ENCODE results near the gene GET4. TPM values are rescaled to one million over a fixed set of nuclear protein-coding genes. Genes with fewer than 3 reads are reported as not detected.

Gene GET4
- total and polyA plus RNA-seq, 12 donors, result 14.7 to 38.6 (median 20.8) TPM

DNA sequence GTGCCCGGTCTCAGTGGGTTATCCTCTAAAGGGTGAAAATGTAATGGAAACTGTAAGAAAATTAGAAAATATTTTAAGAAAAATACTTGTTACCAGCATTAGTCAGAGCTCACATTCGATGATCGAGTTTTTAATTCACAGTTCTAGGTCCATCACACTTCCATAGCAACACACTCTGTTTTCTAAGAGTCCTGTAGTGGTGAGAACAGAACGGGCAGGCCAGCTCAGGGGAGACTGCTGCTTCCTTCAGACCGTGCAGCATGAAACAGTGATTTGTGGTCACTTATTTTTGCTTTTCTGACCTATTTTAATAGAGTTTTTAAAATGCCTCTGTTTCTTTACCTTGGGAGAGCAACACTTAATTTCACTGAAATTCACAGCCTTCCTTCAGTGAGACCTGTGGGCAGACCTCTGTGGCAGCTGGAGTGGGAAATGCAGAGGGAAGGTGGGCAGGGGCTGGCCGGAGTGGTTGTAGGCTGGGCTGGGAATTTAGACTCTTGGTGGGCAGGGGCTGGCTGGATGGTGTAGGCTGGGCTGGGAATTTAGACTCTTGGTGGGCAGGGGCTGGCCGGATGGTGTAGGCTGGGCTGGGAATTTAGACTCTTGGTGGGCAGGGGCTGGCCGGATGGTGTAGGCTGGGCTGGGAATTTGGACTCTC, 42.6 kb upstream of the GET4 start:
- intact Hi-C loops (cut with DNase I), result loop anchor here in 5 of 10 donors (5.0 to 10.0 kb wide), 4 partner anchors 34 to 49 kb away; no protein-coding TSS in a partner anchor
- WGBS, 2 donors, result 77 to 80% methylated on average over 8 of the region's 8 CpGs
- DNase-seq (no peak), ATAC-seq (no peak)
- Histone ChIP-seq H3K27ac (peak overlapping the region in 9 of 10 donors; percentile 79 to 97 (median 92)), H3K27me3 (no peaks in the 10 kb centered on the region), H3K36me3 (peaks cover 0 to 42% (median 0%) of the 10 kb centered on the region in 9 donors), H3K4me1 (peaks cover 40 to 100% (median 81%) of the 10 kb centered on the region in 9 donors), H3K9me3 (no peaks in the 10 kb centered on the region), H3K4me3 (no peak overlapping the region)
- TF ChIP-seq CTCF (IDR thresholded peaks at IDR 0.05), result no peak

DNA sequence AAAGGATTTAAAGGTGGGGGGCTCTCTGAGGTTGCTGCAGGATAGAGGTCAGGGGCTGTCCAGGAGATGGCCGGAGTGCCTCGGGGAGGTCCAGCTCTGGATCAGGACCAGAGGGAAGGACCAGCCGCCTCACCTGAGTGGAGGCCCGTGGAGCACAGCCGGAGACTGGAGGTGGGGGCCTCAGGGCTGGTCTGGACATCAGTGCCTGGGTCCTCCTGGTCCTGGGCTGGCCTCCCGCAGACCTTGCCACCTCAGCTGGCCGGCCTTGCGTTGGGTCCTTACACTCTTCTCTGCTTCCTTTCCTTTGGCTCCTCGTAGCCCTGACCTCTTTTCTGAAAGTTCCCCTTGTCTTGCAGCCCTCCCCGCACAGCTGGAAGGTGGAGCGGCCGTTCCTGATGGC, 42.1 kb upstream of the GET4 start:
- intact Hi-C loops (cut with DNase I), result loop anchor here in 5 of 10 donors (5.0 to 10.0 kb wide), 4 partner anchors 33 to 49 kb away; no protein-coding TSS in a partner anchor
- WGBS, 2 donors, result 82 to 91% methylated on average over 12 of the region's 12 CpGs
- Histone ChIP-seq H3K36me3 (peaks cover 0 to 47% (median 5%) of the 10 kb centered on the region in 9 donors), H3K4me3 (no peak overlapping the region), H3K27me3 (no peaks in the 10 kb centered on the region), H3K9me3 (no peaks in the 10 kb centered on the region), H3K4me1 (peaks cover 40 to 99% (median 79%) of the 10 kb centered on the region in 9 donors), H3K27ac (peak overlapping the region in 9 of 10 donors; percentile 5 to 97 (median 92))
- DNase-seq (no peak), ATAC-seq (no peak)
- no peak for TF ChIP-seq CTCF (IDR thresholded peaks at IDR 0.05)

DNA sequence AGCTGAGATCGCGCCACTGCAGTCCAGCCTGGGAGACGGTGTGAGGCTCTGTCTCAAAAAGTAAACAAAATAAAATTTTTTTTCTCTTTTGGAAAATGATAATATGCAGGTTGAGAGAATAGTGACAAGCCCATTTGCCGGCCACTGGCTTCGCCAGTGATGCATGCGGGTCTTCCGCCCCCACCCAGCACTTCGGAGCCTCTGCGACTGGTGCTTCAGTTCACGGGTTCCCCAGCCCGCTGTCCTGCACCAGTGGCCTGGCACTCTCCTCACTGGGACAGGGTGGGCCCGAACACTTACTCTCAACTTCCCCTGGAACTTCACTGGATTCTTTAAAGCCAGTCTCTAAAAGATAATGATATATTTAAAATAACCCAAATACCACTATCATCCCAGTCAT, 41.3 kb upstream of the GET4 start:
- no peaks in the 10 kb centered on the region for H3K27me3 ChIP-seq
- no peak for ATAC-seq
- peaks cover 36 to 92% (median 71%) of the 10 kb centered on the region in 9 donors for H3K4me1 ChIP-seq
- H3K27ac ChIP-seq, result peak overlapping the region in 7 of 10 donors; percentile 71 to 97 (median 92)
- DNase-seq, result no peak
- intact Hi-C loops (cut with DNase I), result loop anchor here in 4 of 10 donors (5.0 to 10.0 kb wide), 3 partner anchors 37 to 50 kb away; no protein-coding TSS in a partner anchor
- no peak for TF ChIP-seq CTCF (IDR thresholded peaks at IDR 0.05)
- H3K9me3 ChIP-seq, result no peaks in the 10 kb centered on the region
- 93 to 96% methylated on average over 12 of the region's 12 CpGs for WGBS, 2 donors
- peaks cover 0 to 54% (median 12%) of the 10 kb centered on the region in 9 donors for H3K36me3 ChIP-seq
- H3K4me3 ChIP-seq, result no peak overlapping the region

GRCh38 chr7:835485-836401, 40.6 kb upstream of the GET4 start:
- 70 to 71% methylated on average over 27 of the region's 27 CpGs for WGBS, 2 donors
- peak overlapping the region; percentile 25 to 97 (median 74) for H3K27ac ChIP-seq

More at GRCh38 chr7:835485-836401, 40.6 kb upstream of the GET4 start:
- Histone ChIP-seq H3K9me3 (no peaks in the 10 kb centered on the region), H3K4me3 (no peak overlapping the region), H3K27me3 (no peaks in the 10 kb centered on the region), H3K4me1 (peaks cover 28 to 85% (median 64%) of the 10 kb centered on the region in 9 donors), H3K36me3 (peaks cover 0 to 62% (median 16%) of the 10 kb centered on the region in 9 donors)
- no peak for TF ChIP-seq CTCF (IDR thresholded peaks at IDR 0.05)
- intact Hi-C loops (cut with DNase I), result loop anchor here in 5 of 10 donors (2.0 to 10.0 kb wide), 5 partner anchors 31 to 51 kb away; no protein-coding TSS in a partner anchor
- DNase-seq, result no peak
- peak in 2 of 8 donors; percentile 10 to 17 for ATAC-seq
